ENCODE measurements around the gene FOXP1. TPM values are rescaled to one million over a fixed set of nuclear protein-coding genes. Genes with fewer than 3 reads are reported as not detected.
"Not testable (repeated sequence)": the region's sequence is repeated elsewhere in the genome, so short reads cannot be mapped to it uniquely, and the experiment has no call there.

Gene FOXP1
- total RNA-seq, 1 experiment from 2014 or later: 2.9 TPM

DNA sequence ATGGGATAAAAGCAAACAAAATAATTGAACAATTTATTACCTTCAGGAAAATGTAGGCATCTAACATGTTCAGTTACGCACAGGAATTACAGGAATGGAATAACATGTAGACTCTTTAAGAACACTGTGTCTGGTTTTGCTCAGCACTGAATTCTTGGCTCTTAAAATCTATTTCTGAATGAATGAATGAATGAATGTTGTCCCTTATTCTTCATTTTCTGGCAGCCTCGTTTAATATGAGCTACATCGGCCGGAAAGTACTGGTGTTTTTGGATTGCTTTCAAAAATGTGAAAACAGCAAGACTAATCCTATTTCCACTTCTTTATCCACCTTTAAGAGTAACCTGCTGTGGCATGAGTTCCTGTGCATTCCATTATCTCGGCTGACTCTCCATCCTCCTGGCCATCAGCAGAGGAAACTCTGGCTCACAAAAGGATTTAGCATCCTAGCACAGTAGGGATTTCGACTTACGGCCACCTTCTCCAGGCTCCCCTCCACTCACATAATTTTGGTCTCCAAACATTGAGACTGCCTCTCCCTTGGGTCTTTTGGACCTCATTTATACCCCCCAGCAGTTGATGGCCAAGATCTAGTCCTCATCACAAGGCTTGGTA, 145.3 kb downstream of the FOXP1 start:
- no peak overlapping the region for H3K27ac ChIP-seq (ENCODE audit: low read length)
- TF ChIP-seq, protein P1, sequence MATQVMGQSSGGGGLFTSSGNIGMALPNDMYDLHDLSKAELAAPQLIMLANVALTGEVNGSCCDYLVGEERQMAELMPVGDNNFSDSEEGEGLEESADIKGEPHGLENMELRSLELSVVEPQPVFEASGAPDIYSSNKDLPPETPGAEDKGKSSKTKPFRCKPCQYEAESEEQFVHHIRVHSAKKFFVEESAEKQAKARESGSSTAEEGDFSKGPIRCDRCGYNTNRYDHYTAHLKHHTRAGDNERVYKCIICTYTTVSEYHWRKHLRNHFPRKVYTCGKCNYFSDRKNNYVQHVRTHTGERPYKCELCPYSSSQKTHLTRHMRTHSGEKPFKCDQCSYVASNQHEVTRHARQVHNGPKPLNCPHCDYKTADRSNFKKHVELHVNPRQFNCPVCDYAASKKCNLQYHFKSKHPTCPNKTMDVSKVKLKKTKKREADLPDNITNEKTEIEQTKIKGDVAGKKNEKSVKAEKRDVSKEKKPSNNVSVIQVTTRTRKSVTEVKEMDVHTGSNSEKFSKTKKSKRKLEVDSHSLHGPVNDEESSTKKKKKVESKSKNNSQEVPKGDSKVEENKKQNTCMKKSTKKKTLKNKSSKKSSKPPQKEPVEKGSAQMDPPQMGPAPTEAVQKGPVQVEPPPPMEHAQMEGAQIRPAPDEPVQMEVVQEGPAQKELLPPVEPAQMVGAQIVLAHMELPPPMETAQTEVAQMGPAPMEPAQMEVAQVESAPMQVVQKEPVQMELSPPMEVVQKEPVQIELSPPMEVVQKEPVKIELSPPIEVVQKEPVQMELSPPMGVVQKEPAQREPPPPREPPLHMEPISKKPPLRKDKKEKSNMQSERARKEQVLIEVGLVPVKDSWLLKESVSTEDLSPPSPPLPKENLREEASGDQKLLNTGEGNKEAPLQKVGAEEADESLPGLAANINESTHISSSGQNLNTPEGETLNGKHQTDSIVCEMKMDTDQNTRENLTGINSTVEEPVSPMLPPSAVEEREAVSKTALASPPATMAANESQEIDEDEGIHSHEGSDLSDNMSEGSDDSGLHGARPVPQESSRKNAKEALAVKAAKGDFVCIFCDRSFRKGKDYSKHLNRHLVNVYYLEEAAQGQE (IDR thresholded peaks at IDR 0.05; ENCODE audit: insufficient read depth in 1 of 2, low read depth in 2 of 2, low read length in 1 of 2): no peak
- TF ChIP-seq, protein P2, sequence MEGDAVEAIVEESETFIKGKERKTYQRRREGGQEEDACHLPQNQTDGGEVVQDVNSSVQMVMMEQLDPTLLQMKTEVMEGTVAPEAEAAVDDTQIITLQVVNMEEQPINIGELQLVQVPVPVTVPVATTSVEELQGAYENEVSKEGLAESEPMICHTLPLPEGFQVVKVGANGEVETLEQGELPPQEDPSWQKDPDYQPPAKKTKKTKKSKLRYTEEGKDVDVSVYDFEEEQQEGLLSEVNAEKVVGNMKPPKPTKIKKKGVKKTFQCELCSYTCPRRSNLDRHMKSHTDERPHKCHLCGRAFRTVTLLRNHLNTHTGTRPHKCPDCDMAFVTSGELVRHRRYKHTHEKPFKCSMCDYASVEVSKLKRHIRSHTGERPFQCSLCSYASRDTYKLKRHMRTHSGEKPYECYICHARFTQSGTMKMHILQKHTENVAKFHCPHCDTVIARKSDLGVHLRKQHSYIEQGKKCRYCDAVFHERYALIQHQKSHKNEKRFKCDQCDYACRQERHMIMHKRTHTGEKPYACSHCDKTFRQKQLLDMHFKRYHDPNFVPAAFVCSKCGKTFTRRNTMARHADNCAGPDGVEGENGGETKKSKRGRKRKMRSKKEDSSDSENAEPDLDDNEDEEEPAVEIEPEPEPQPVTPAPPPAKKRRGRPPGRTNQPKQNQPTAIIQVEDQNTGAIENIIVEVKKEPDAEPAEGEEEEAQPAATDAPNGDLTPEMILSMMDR (IDR thresholded peaks at IDR 0.05): no peak
- TF ChIP-seq TCF7L2 (IDR thresholded peaks at IDR 0.05; ENCODE audit: low read depth, low read length) (no peak), POLR2AphosphoS5 (IDR thresholded peaks at IDR 0.05; ENCODE audit: low read depth, low read length) (no peak), SIN3A (IDR thresholded peaks at IDR 0.05; ENCODE audit: borderline replicate concordance, insufficient read depth, low read depth, low read length) (no peak)
- no peaks in the 10 kb centered on the region for H3K9me3 ChIP-seq (ENCODE audit: control insufficient read depth, insufficient read depth, low read depth, low read length)
- DNase-seq (ENCODE audit: low read depth, low spot score) (no peak), ATAC-seq (no peak)
- H3K27me3 ChIP-seq (ENCODE audit: control insufficient read depth, insufficient read depth, low read length): no peaks in the 10 kb centered on the region; the same call in 1 of the 2 replicates
- in situ Hi-C loops (cut with HindIII; ENCODE audit: low pct_unique_long_range_greater_than_20kb, low sequenced_read_pairs): no loop called here
- CTCF ChIA-PET: no interaction called here
- H3K4me3 ChIP-seq (ENCODE audit: low read depth in 2 of 2, low read length in 2 of 2): no peak overlapping the region
- intact Hi-C loops (cut with micrococcal nuclease; ENCODE audit: unreplicated experiment): no loop called here
- POLR2A ChIA-PET: no interaction called here
- no peaks in the 10 kb centered on the region for H3K4me1 ChIP-seq (ENCODE audit: control insufficient read depth, insufficient read depth, low read length)
- H3K36me3 ChIP-seq (ENCODE audit: control insufficient read depth, insufficient read depth, low read length): no peaks in the 10 kb centered on the region
- BruUV-seq (replicated peaks): no TSS peak

DNA sequence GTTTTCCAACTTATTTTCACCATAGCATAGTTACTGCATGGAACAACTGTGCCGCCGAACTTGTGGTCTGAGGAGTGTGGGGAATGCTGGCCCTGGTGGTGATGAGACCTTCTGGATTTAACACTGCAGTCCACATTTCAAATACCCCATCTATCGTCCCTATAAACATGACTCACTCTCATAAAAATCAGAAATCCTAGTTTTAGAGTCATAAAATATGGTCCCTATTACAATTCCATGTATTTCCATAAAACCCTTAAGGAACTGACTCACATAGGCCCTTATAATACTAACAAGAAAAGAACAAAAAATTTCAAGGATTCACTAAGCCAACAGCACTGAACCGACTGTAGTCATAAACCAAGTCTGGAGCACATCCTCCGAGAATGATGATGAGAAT, 147.2 kb downstream of the FOXP1 start:
- H3K27ac ChIP-seq (ENCODE audit: low read length): no peak overlapping the region
- intact Hi-C loops (cut with micrococcal nuclease; ENCODE audit: unreplicated experiment) (no loop called here), in situ Hi-C loops (cut with HindIII; ENCODE audit: low pct_unique_long_range_greater_than_20kb, low sequenced_read_pairs) (no loop called here)
- H3K9me3 ChIP-seq (ENCODE audit: control insufficient read depth, insufficient read depth, low read depth, low read length): no peaks in the 10 kb centered on the region
- DNase-seq (ENCODE audit: low read depth, low spot score) (no peak), ATAC-seq (no peak)
- BruUV-seq (replicated peaks): no TSS peak
- ChIA-PET CTCF (no interaction called here), POLR2A (no interaction called here)
- TF ChIP-seq, protein P2 (IDR thresholded peaks at IDR 0.05): no peak
- TF ChIP-seq SIN3A (IDR thresholded peaks at IDR 0.05; ENCODE audit: borderline replicate concordance, insufficient read depth, low read depth, low read length) (no peak), TCF7L2 (IDR thresholded peaks at IDR 0.05; ENCODE audit: low read depth, low read length) (no peak), POLR2AphosphoS5 (IDR thresholded peaks at IDR 0.05; ENCODE audit: low read depth, low read length) (no peak)
- TF ChIP-seq, protein P1 (IDR thresholded peaks at IDR 0.05; ENCODE audit: insufficient read depth in 1 of 2, low read depth in 2 of 2, low read length in 1 of 2): no peak
- no peak overlapping the region for H3K4me3 ChIP-seq (ENCODE audit: low read depth in 2 of 2, low read length in 2 of 2)
- no peaks in the 10 kb centered on the region; the same call in 1 of the 2 replicates for H3K27me3 ChIP-seq (ENCODE audit: control insufficient read depth, insufficient read depth, low read length)
- no peaks in the 10 kb centered on the region for H3K4me1 ChIP-seq (ENCODE audit: control insufficient read depth, insufficient read depth, low read length)
- no peaks in the 10 kb centered on the region for H3K36me3 ChIP-seq (ENCODE audit: control insufficient read depth, insufficient read depth, low read length)

DNA sequence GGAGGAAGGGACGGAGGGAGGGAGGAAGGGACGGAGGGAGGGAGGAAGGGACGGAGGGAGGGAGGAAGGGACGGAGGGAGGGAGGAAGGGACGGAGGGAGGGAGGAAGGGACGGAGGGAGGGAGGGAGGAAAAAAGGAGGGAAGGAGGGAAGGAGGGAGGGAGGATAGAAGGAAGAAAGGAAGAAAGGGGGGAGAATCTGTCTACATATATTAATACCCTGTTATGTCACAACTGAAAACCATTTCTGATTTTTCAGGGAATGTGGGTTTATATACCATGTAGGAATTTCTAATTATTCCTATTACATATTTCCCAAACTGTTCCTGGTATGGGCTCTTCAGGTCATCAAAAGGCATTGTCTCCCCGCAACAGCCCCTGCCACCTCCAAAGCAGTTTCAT, 147.7 kb downstream of the FOXP1 start:
- intact Hi-C loops (cut with micrococcal nuclease; ENCODE audit: unreplicated experiment); POLR2A ChIA-PET; H3K4me1 ChIP-seq (ENCODE audit: control insufficient read depth, insufficient read depth, low read length); in situ Hi-C loops (cut with HindIII; ENCODE audit: low pct_unique_long_range_greater_than_20kb, low sequenced_read_pairs); H3K9me3 ChIP-seq (ENCODE audit: control insufficient read depth, insufficient read depth, low read depth, low read length); H3K36me3 ChIP-seq (ENCODE audit: control insufficient read depth, insufficient read depth, low read length); BruUV-seq (replicated peaks); H3K27ac ChIP-seq (ENCODE audit: low read length); H3K4me3 ChIP-seq (ENCODE audit: low read depth in 2 of 2, low read length in 2 of 2); CTCF ChIA-PET; ATAC-seq; H3K27me3 ChIP-seq (ENCODE audit: control insufficient read depth, insufficient read depth, low read length); DNase-seq (ENCODE audit: low read depth, low spot score): not testable (repeated sequence)

Measured in Panc1 (cell line).